ENCODE results near the gene PNMA3.
"Not testable (repeated sequence)": the region's sequence is repeated elsewhere in the genome, so short reads cannot be mapped to it uniquely, and the experiment has no call there.

DNA sequence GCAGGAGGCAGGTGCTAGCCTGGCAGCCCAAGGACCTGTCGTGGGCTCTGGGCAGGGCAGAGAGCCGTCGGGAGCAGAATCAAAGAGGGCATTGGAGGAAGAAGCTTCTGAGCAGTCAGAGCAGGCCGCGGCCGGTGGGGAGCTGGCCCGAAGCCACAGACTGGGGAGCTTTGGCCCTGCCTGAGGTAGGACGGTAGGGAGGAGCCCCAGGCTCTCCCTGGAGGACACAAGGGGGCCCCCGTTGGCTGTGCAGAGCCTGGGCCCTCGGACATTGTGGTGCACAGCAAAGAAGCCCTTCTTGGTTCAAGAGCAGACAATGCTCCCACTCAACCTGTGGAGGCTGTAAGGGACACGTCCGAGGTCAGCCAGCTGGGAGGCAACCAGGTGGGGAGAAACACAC lies 10.1 kb downstream of the PNMA3 start:
- not testable (repeated sequence) for TF ChIP-seq CTCF, POLR2A (IDR thresholded peaks at IDR 0.05)

Measured in ovary (tissue), 3 donors.